ENCODE measurements around the gene CFC1B. TPM values are rescaled to one million over a fixed set of nuclear protein-coding genes. Genes with fewer than 3 reads are reported as not detected.
"Not testable (repeated sequence)": the region's sequence is repeated elsewhere in the genome, so short reads cannot be mapped to it uniquely, and the experiment has no call there.

The CFC1B gene
- total RNA-seq: not detected

- not testable (repeated sequence) for DNase-seq (ENCODE audit: low read depth in 2 of 3, low spot score in 2 of 3)
Observed at GRCh38 chr2:130520992-130521391, at the start of gene CFC1B. TSS of gene CFC1B (plus strand) at chr2:130521222. CDS start at chr2:130521485, 263 bp downstream.

- DNase-seq (ENCODE audit: low read depth in 2 of 3, low spot score in 2 of 3): not testable (repeated sequence)
Observed at GRCh38 chr2:130491073-130491472, 29.9 kb upstream of the CFC1B start.

GRCh38 chr2:130509228-130509627 lies 11.8 kb upstream of the CFC1B start, which contains the start of gene POTEI:
TSS of gene POTEI (minus strand) at chr2:130509328. CDS start at chr2:130509235, 93 bp downstream.
- DNase-seq (ENCODE audit: low read depth in 2 of 3, low spot score in 2 of 3): not testable (repeated sequence)

GRCh38 chr2:130510807-130511746 lies 9.9 kb upstream of the CFC1B start:
- DNase-seq (ENCODE audit: low read depth in 2 of 3, low spot score in 2 of 3): not testable (repeated sequence)

- not testable (repeated sequence) for DNase-seq (ENCODE audit: low read depth in 2 of 3, low spot score in 2 of 3)
Observed at GRCh38 chr2:130511747-130512451, 9.1 kb upstream of the CFC1B start.

- DNase-seq (ENCODE audit: low read depth in 2 of 3, low spot score in 2 of 3): not testable (repeated sequence)
Observed at GRCh38 chr2:130518516-130519106, 2.4 kb upstream of the CFC1B start.

GRCh38 chr2:130522390-130522789 lies 1.4 kb downstream of the CFC1B start:
- not testable (repeated sequence) for DNase-seq (ENCODE audit: low read depth in 2 of 3, low spot score in 2 of 3)

- DNase-seq (ENCODE audit: low read depth in 2 of 3, low spot score in 2 of 3): not testable (repeated sequence)
Observed at GRCh38 chr2:130527365-130527967, 6.4 kb downstream of the CFC1B start.

- not testable (repeated sequence) for DNase-seq (ENCODE audit: low read depth in 2 of 3, low spot score in 2 of 3)
Observed at GRCh38 chr2:130529545-130529944, 8.5 kb downstream of the CFC1B start.

GRCh38 chr2:130530212-130530611 lies 9.2 kb downstream of the CFC1B start:
- not testable (repeated sequence) for DNase-seq (ENCODE audit: low read depth in 2 of 3, low spot score in 2 of 3)

- DNase-seq (ENCODE audit: low read depth in 2 of 3, low spot score in 2 of 3): not testable (repeated sequence)
Observed at GRCh38 chr2:130531225-130531624, 10.2 kb downstream of the CFC1B start.

GRCh38 chr2:130531672-130532071 lies 10.7 kb downstream of the CFC1B start:
- DNase-seq (ENCODE audit: low read depth in 2 of 3, low spot score in 2 of 3): not testable (repeated sequence)

GRCh38 chr2:130536654-130537053 lies 15.6 kb downstream of the CFC1B start:
- DNase-seq (ENCODE audit: low read depth in 2 of 3, low spot score in 2 of 3): not testable (repeated sequence)

GRCh38 chr2:130538271-130538670 lies 17.2 kb downstream of the CFC1B start:
- DNase-seq (ENCODE audit: low read depth in 2 of 3, low spot score in 2 of 3): not testable (repeated sequence)

GRCh38 chr2:130542789-130543188 lies 21.8 kb downstream of the CFC1B start:
- DNase-seq (ENCODE audit: low read depth in 2 of 3, low spot score in 2 of 3): not testable (repeated sequence)

GRCh38 chr2:130543785-130544528 lies 22.9 kb downstream of the CFC1B start:
- not testable (repeated sequence) for DNase-seq (ENCODE audit: low read depth in 2 of 3, low spot score in 2 of 3)

GRCh38 chr2:130544978-130545377 lies 24.0 kb downstream of the CFC1B start:
- not testable (repeated sequence) for DNase-seq (ENCODE audit: low read depth in 2 of 3, low spot score in 2 of 3)

- DNase-seq (ENCODE audit: low read depth in 2 of 3, low spot score in 2 of 3): not testable (repeated sequence)
Observed at GRCh38 chr2:130548418-130548817, 27.4 kb downstream of the CFC1B start.

GRCh38 chr2:130549475-130549874 lies 28.5 kb downstream of the CFC1B start:
- not testable (repeated sequence) for DNase-seq (ENCODE audit: low read depth in 2 of 3, low spot score in 2 of 3)

GRCh38 chr2:130554178-130554577 lies 33.2 kb downstream of the CFC1B start:
- not testable (repeated sequence) for DNase-seq (ENCODE audit: low read depth in 2 of 3, low spot score in 2 of 3)

Measured in hematopoietic multipotent progenitor cell (in vitro differentiated cells).